Epithelial cell of esophagus (primary cell): ENCODE results near the gene AVPR2.
A peak's percentile ranks its signal among the peaks of the same experiment; 100 is the strongest.

Experiments
- DNase-seq: peaks from one replicate; pipeline ENCODE4 v3.0.0; 2010; ENCODE audit warnings: low read depth
- H3K4me3 ChIP-seq: 2 replicates; pipeline ENCODE4 v1.5.1; 2011; ENCODE audit warnings: mild to moderate bottlenecking, low read length, control low read depth
- TF ChIP-seq, protein P1 (sequence below): IDR thresholded peaks from 2 replicates; pipeline ENCODE4 v1.5.1; 2011; ENCODE audit warnings: low read depth, mild to moderate bottlenecking, low read length, control low read depth, inconsistent platforms; ENCODE audit not compliant: insufficient read depth; ENCODE audit errors: missing control alignments

Gene AVPR2

GRCh38 chrX:153952373-153953026 lies 48.0 kb downstream of the AVPR2 start:
- no peak for DNase-seq
- TF ChIP-seq, protein P1, sequence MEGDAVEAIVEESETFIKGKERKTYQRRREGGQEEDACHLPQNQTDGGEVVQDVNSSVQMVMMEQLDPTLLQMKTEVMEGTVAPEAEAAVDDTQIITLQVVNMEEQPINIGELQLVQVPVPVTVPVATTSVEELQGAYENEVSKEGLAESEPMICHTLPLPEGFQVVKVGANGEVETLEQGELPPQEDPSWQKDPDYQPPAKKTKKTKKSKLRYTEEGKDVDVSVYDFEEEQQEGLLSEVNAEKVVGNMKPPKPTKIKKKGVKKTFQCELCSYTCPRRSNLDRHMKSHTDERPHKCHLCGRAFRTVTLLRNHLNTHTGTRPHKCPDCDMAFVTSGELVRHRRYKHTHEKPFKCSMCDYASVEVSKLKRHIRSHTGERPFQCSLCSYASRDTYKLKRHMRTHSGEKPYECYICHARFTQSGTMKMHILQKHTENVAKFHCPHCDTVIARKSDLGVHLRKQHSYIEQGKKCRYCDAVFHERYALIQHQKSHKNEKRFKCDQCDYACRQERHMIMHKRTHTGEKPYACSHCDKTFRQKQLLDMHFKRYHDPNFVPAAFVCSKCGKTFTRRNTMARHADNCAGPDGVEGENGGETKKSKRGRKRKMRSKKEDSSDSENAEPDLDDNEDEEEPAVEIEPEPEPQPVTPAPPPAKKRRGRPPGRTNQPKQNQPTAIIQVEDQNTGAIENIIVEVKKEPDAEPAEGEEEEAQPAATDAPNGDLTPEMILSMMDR, result no peak
- H3K4me3 ChIP-seq, result no peak overlapping the region

DNA sequence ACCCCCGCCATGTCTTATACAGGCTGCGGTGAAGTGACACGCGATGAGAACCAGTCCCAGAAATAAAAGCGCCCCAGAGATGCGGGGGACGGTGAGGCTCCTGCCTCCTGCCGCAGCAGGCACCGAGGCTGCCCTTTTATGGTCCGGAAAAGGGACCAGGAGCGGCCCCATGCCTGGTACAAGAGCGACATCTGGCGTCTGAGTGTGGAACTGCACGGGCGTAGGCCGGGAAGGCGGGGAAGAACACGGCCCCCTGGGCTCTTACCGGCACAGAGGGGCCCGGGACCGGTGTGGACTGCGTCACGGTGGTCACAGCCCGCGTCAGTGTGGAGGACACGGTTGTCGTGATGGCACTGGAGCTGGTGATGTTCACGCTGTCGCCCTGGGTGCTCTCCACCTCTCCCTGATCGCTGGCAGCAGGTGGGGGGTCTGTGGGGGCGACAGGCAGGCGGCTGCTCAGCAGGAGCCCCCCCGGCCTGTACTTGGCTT lies 48.9 kb downstream of the AVPR2 start:
- no peak overlapping the region for H3K4me3 ChIP-seq
- peak; percentile 44 for DNase-seq
- TF ChIP-seq, protein P1, result peak; percentile 75

GRCh38 chrX:153953892-153954557 lies 49.6 kb downstream of the AVPR2 start:
- TF ChIP-seq, protein P1, result no peak
- no peak for DNase-seq
- H3K4me3 ChIP-seq, result no peak overlapping the region

DNA sequence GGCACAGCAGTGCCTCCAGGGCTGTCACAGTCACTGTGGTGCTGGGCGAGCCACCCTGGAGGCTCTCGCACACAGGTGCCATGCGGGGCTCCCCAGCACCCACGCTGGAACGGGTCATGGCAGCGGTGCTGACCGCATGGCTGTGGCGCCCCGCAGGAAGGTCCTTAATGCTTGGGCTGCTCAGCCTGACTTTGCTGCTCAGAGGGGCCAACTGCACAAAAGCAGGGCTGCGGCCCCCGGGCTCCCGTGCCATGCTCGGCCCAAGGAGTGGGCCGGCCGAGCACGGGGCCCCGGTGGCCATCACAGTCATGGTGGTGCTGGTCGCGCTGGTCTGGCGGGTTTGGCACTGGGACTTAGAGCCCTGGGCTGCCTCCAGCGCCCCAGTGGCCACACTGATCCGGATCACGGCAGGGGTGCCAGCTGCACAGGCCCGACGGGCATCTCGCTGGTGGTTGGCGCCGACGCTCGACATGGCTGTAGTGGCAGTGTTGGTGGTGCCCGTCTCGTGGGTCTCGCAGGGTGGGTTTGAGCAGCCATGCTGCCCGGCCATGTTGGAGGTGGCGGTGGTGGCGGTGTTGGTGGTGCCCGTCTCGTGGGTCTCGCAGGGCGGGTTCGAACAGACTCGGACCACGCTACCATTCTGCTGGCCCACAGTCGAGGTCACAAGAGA lies 50.2 kb downstream of the AVPR2 start:
- DNase-seq, result no peak
- H3K4me3 ChIP-seq, result no peak overlapping the region
- TF ChIP-seq, protein P1, result no peak

GRCh38 chrX:153955228-153955732 lies 50.8 kb downstream of the AVPR2 start:
- no peak overlapping the region for H3K4me3 ChIP-seq
- no peak for DNase-seq
- TF ChIP-seq, protein P1, result no peak

DNA sequence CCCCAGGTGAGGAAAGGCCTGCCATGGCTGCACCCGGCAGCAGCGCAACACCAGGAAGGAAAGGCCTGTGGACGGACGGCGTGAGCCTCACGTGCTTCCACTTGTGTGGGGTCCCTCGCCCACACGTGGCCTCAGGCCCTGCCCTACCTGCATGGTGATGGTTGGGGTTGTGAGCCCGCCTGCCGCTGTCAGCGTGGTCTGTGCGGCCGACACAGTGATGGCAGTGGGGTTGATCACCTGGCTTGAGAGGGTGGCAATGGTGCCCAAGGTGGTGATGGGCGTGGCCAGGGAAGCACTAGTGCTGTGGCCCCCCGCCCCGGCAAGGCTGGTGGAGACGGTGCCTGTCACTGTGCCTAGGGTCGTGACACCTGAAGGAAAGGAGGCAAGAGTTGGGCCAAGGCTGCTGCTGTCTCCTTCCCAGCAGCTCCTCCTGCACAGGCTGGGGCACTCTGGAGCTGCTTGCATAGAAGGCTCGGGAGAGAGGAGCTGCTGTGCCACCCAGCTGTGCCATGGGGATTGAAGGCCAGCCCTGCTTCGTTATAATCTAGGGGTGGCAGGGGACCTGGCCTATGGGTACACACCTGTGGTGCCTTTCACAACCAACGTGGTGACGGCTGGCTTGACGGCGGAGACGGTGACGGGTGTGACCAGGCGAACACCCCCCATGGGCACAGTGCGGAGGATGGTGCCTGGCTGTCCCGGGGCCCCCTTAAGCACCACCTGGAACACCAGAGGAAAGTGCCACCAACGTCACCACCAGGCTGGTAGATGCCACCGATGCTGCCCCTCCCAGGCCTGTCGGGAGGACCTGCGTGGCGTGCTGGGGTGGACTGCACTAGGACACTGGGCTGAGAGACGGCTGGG lies 51.8 kb downstream of the AVPR2 start:
- no peak overlapping the region for H3K4me3 ChIP-seq
- TF ChIP-seq, protein P1, result no peak
- no peak for DNase-seq
